ENCODE data around the gene BCL2L13.
"Not testable (repeated sequence)": the region's sequence is repeated elsewhere in the genome, so short reads cannot be mapped to it uniquely, and the experiment has no call there.

BCL2L13 gene

GRCh38 chr22:17634696-17635095, 3.9 kb upstream of the BCL2L13 start:
- no peak overlapping the region for H3K27ac ChIP-seq (ENCODE audit: low read length)
- no peaks in the 10 kb centered on the region for H3K27me3 ChIP-seq (ENCODE audit: control insufficient read depth, insufficient read depth, low read length)
- H3K4me3 ChIP-seq (ENCODE audit: low read length): no peak overlapping the region
- no peaks in the 10 kb centered on the region for H3K9me3 ChIP-seq (ENCODE audit: control insufficient read depth, insufficient read depth, low read length)
- no CpG with 5 or more reads among the region's 3 CpGs for WGBS (ENCODE audit: insufficient coverage, insufficient read length)
- H3K36me3 ChIP-seq (ENCODE audit: control insufficient read depth, insufficient read depth, low read length): no peaks in the 10 kb centered on the region
- no peak for DNase-seq (ENCODE audit: low read depth, low spot score)
- H3K4me1 ChIP-seq (ENCODE audit: control insufficient read depth, insufficient read depth, low read length): no peaks in the 10 kb centered on the region

- not testable (repeated sequence) for H3K27ac ChIP-seq (ENCODE audit: low read length); DNase-seq (ENCODE audit: low read depth, low spot score); H3K27me3 ChIP-seq (ENCODE audit: control insufficient read depth, insufficient read depth, low read length); H3K4me3 ChIP-seq (ENCODE audit: low read length); H3K36me3 ChIP-seq (ENCODE audit: control insufficient read depth, insufficient read depth, low read length); H3K4me1 ChIP-seq (ENCODE audit: control insufficient read depth, insufficient read depth, low read length); H3K9me3 ChIP-seq (ENCODE audit: control insufficient read depth, insufficient read depth, low read length)
- WGBS (ENCODE audit: insufficient coverage, insufficient read length): no CpG with 5 or more reads among the region's 10 CpGs
Measured at GRCh38 chr22:17636850-17637249, 1.7 kb upstream of the BCL2L13 start.

GRCh38 chr22:17637490-17638181, 921 bp upstream of the BCL2L13 start:
- Histone ChIP-seq H3K4me3 (ENCODE audit: low read length) (peak overlapping the region; percentile 51; the same call in 1 of the 2 replicates), H3K36me3 (ENCODE audit: control insufficient read depth, insufficient read depth, low read length) (no peaks in the 10 kb centered on the region), H3K9me3 (ENCODE audit: control insufficient read depth, insufficient read depth, low read length) (no peaks in the 10 kb centered on the region), H3K4me1 (ENCODE audit: control insufficient read depth, insufficient read depth, low read length) (no peaks in the 10 kb centered on the region), H3K27me3 (ENCODE audit: control insufficient read depth, insufficient read depth, low read length) (no peaks in the 10 kb centered on the region), H3K27ac (ENCODE audit: low read length) (no peak overlapping the region)
- DNase-seq (ENCODE audit: low read depth, low spot score): no peak
- no CpG with 5 or more reads among the region's 10 CpGs for WGBS (ENCODE audit: insufficient coverage, insufficient read length)

GRCh38 chr22:17638182-17638431, 450 bp upstream of the BCL2L13 start:
- Histone ChIP-seq H3K27ac (ENCODE audit: low read length) (peak overlapping the region; percentile 21), H3K36me3 (ENCODE audit: control insufficient read depth, insufficient read depth, low read length) (no peaks in the 10 kb centered on the region), H3K27me3 (ENCODE audit: control insufficient read depth, insufficient read depth, low read length) (no peaks in the 10 kb centered on the region), H3K4me3 (ENCODE audit: low read length) (peak overlapping the region; percentile 51), H3K9me3 (ENCODE audit: control insufficient read depth, insufficient read depth, low read length) (no peaks in the 10 kb centered on the region), H3K4me1 (ENCODE audit: control insufficient read depth, insufficient read depth, low read length) (no peaks in the 10 kb centered on the region)
- no CpG with 5 or more reads among the region's 10 CpGs for WGBS (ENCODE audit: insufficient coverage, insufficient read length)
- no peak for DNase-seq (ENCODE audit: low read depth, low spot score)

- Histone ChIP-seq H3K36me3 (ENCODE audit: control insufficient read depth, insufficient read depth, low read length) (no peaks in the 10 kb centered on the region), H3K27ac (ENCODE audit: low read length) (no peak overlapping the region), H3K9me3 (ENCODE audit: control insufficient read depth, insufficient read depth, low read length) (no peaks in the 10 kb centered on the region), H3K27me3 (ENCODE audit: control insufficient read depth, insufficient read depth, low read length) (no peaks in the 10 kb centered on the region), H3K4me1 (ENCODE audit: control insufficient read depth, insufficient read depth, low read length) (no peaks in the 10 kb centered on the region), H3K4me3 (ENCODE audit: low read length) (peak overlapping the region; percentile 51)
- WGBS (ENCODE audit: insufficient coverage, insufficient read length): no CpG with 5 or more reads among the region's 8 CpGs
- no peak for DNase-seq (ENCODE audit: low read depth, low spot score)
Measured at GRCh38 chr22:17639247-17639741, 737 bp downstream of the BCL2L13 start.

- H3K4me1 ChIP-seq (ENCODE audit: control insufficient read depth, insufficient read depth, low read length): no peaks in the 10 kb centered on the region
- no CpG with 5 or more reads among the region's 3 CpGs for WGBS (ENCODE audit: insufficient coverage, insufficient read length)
Measured at GRCh38 chr22:17641269-17641668, 2.7 kb downstream of the BCL2L13 start.

GRCh38 chr22:17642357-17642756, 3.8 kb downstream of the BCL2L13 start:
- not testable (repeated sequence) for H3K9me3 ChIP-seq (ENCODE audit: control insufficient read depth, insufficient read depth, low read length); DNase-seq (ENCODE audit: low read depth, low spot score); H3K27ac ChIP-seq (ENCODE audit: low read length); H3K4me1 ChIP-seq (ENCODE audit: control insufficient read depth, insufficient read depth, low read length); H3K27me3 ChIP-seq (ENCODE audit: control insufficient read depth, insufficient read depth, low read length); H3K36me3 ChIP-seq (ENCODE audit: control insufficient read depth, insufficient read depth, low read length); H3K4me3 ChIP-seq (ENCODE audit: low read length)
- WGBS (ENCODE audit: insufficient coverage, insufficient read length): no CpG with 5 or more reads among the region's 4 CpGs

More at GRCh38 chr22:17641269-17641668, 2.7 kb downstream of the BCL2L13 start:
- Histone ChIP-seq H3K27ac (ENCODE audit: low read length) (no peak overlapping the region), H3K4me3 (ENCODE audit: low read length) (no peak overlapping the region), H3K36me3 (ENCODE audit: control insufficient read depth, insufficient read depth, low read length) (no peaks in the 10 kb centered on the region), H3K9me3 (ENCODE audit: control insufficient read depth, insufficient read depth, low read length) (no peaks in the 10 kb centered on the region), H3K27me3 (ENCODE audit: control insufficient read depth, insufficient read depth, low read length) (no peaks in the 10 kb centered on the region)
- no peak for DNase-seq (ENCODE audit: low read depth, low spot score)

- no peaks in the 10 kb centered on the region for H3K4me1 ChIP-seq (ENCODE audit: control insufficient read depth, insufficient read depth, low read length)
- H3K4me3 ChIP-seq (ENCODE audit: low read length): no peak overlapping the region
- DNase-seq (ENCODE audit: low read depth, low spot score): no peak
- H3K27ac ChIP-seq (ENCODE audit: low read length): no peak overlapping the region
- H3K27me3 ChIP-seq (ENCODE audit: control insufficient read depth, insufficient read depth, low read length): no peaks in the 10 kb centered on the region
- no CpG with 5 or more reads among the region's 5 CpGs for WGBS (ENCODE audit: insufficient coverage, insufficient read length)
- H3K9me3 ChIP-seq (ENCODE audit: control insufficient read depth, insufficient read depth, low read length): no peaks in the 10 kb centered on the region
- no peaks in the 10 kb centered on the region for H3K36me3 ChIP-seq (ENCODE audit: control insufficient read depth, insufficient read depth, low read length)
Measured at GRCh38 chr22:17647452-17647851, 8.9 kb downstream of the BCL2L13 start.

- no peaks in the 10 kb centered on the region for H3K36me3 ChIP-seq (ENCODE audit: control insufficient read depth, insufficient read depth, low read length)
- no peaks in the 10 kb centered on the region for H3K27me3 ChIP-seq (ENCODE audit: control insufficient read depth, insufficient read depth, low read length)
- no peak for DNase-seq (ENCODE audit: low read depth, low spot score)
- no peaks in the 10 kb centered on the region for H3K9me3 ChIP-seq (ENCODE audit: control insufficient read depth, insufficient read depth, low read length)
- no peak overlapping the region for H3K27ac ChIP-seq (ENCODE audit: low read length)
- no peak overlapping the region for H3K4me3 ChIP-seq (ENCODE audit: low read length)
- no peaks in the 10 kb centered on the region for H3K4me1 ChIP-seq (ENCODE audit: control insufficient read depth, insufficient read depth, low read length)
- no CpG with 5 or more reads among the region's 5 CpGs for WGBS (ENCODE audit: insufficient coverage, insufficient read length)
Measured at GRCh38 chr22:17647991-17648390, 9.4 kb downstream of the BCL2L13 start.

GRCh38 chr22:17648569-17648968, 10.0 kb downstream of the BCL2L13 start:
- no peak for DNase-seq (ENCODE audit: low read depth, low spot score)
- no CpG with 5 or more reads among the region's 1 CpG for WGBS (ENCODE audit: insufficient coverage, insufficient read length)

GRCh38 chr22:17655289-17655688, 16.7 kb downstream of the BCL2L13 start:
- WGBS (ENCODE audit: insufficient coverage, insufficient read length): no CpG with 5 or more reads among the region's 3 CpGs
- no peaks in the 10 kb centered on the region for H3K27me3 ChIP-seq (ENCODE audit: control insufficient read depth, insufficient read depth, low read length)
- H3K4me3 ChIP-seq (ENCODE audit: low read length): no peak overlapping the region
- no peaks in the 10 kb centered on the region for H3K9me3 ChIP-seq (ENCODE audit: control insufficient read depth, insufficient read depth, low read length)
- no peaks in the 10 kb centered on the region for H3K4me1 ChIP-seq (ENCODE audit: control insufficient read depth, insufficient read depth, low read length)
- no peak for DNase-seq (ENCODE audit: low read depth, low spot score)
- H3K27ac ChIP-seq (ENCODE audit: low read length): no peak overlapping the region
- no peaks in the 10 kb centered on the region; the same call in 1 of the 2 replicates for H3K36me3 ChIP-seq (ENCODE audit: control insufficient read depth, insufficient read depth, low read length)

More at GRCh38 chr22:17648569-17648968, 10.0 kb downstream of the BCL2L13 start:
- Histone ChIP-seq H3K4me3 (ENCODE audit: low read length) (no peak overlapping the region), H3K9me3 (ENCODE audit: control insufficient read depth, insufficient read depth, low read length) (no peaks in the 10 kb centered on the region), H3K27ac (ENCODE audit: low read length) (no peak overlapping the region), H3K27me3 (ENCODE audit: control insufficient read depth, insufficient read depth, low read length) (no peaks in the 10 kb centered on the region), H3K4me1 (ENCODE audit: control insufficient read depth, insufficient read depth, low read length) (no peaks in the 10 kb centered on the region), H3K36me3 (ENCODE audit: control insufficient read depth, insufficient read depth, low read length) (no peaks in the 10 kb centered on the region)
